Esophagus muscularis mucosa (tissue), 4 donors: ENCODE data around the gene PDGFC.

Experiments
- CTCF ChIP-seq, 3 experiments: fragments of 200-600 bp in 2 of 3; fragments of 450-650 bp in 1 of 3; sonication (generic) in 2 of 3; IDR thresholded peaks; one replicate each; pipeline ENCODE4 v1.5.1; 2017 to 2019; ENCODE audit warnings: antibody characterized with exemption in 3 of 3, mild to moderate bottlenecking in 2 of 3, moderate library complexity in 1 of 3
- EP300 ChIP-seq: sonication (generic); formaldehyde crosslinking; IDR thresholded peaks from one replicate; pipeline ENCODE4 v1.6.1; 2017; ENCODE audit warnings: antibody characterized with exemption
- POLR2A ChIP-seq: fragments of 450-650 bp; IDR thresholded peaks from one replicate; pipeline ENCODE4 v1.6.1; 2017; ENCODE audit warnings: antibody characterized with exemption, moderate library complexity, mild to moderate bottlenecking, low read depth

- TF ChIP-seq CTCF (IDR thresholded peaks at IDR 0.05) (no peak), POLR2A (no peak), EP300 (no peak)
Measured at GRCh38 chr4:156837625-156838345, 133.8 kb downstream of the PDGFC start.
